Glomerular endothelial cell (primary cell): ENCODE data around the gene ST7. TPM values are rescaled to one million over a fixed set of nuclear protein-coding genes. Genes with fewer than 3 reads are reported as not detected.
"Not testable (repeated sequence)": the region's sequence is repeated elsewhere in the genome, so short reads cannot be mapped to it uniquely, and the experiment has no call there.

ENCODE experiments used
- DNase-seq: peaks from one replicate; pipeline ENCODE4 v3.0.0-alpha.2; 2011; ENCODE audit warnings: low read depth, low spot score; ENCODE audit errors: extremely low read depth
- total RNA-seq: library from RNA; depleted of rRNA; stranded (reverse); fragments of >200 nt; gene quantifications from 2 replicates; pipeline ENCODE4 v1.2.3, GENCODE V29; 2015

Gene ST7
- total RNA-seq, 1 donor from 2014 or later, result 24.4 TPM

GRCh38 chr7:117120321-117120720, 167.0 kb downstream of the ST7 start:
- not testable (repeated sequence) for DNase-seq

DNA sequence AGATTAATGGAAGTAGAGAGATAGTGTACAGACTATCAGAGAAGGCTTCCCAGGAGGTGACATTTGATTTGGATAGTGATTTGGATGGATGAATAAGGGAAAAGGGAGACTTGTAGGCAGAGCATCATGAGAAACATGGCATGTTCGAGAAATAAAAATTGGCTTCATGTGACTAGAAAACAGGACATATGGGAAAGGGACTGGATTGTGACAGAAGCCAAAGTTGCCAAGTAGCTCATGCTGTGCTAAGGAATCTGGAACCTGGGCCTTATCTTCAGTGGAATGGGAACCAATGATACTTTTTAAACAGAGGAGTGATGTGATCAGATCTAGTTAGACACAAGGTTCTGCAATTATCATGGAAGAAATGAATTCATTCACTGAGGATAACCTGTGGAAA, 168.7 kb downstream of the ST7 start:
- DNase-seq, result not testable (repeated sequence)

DNA sequence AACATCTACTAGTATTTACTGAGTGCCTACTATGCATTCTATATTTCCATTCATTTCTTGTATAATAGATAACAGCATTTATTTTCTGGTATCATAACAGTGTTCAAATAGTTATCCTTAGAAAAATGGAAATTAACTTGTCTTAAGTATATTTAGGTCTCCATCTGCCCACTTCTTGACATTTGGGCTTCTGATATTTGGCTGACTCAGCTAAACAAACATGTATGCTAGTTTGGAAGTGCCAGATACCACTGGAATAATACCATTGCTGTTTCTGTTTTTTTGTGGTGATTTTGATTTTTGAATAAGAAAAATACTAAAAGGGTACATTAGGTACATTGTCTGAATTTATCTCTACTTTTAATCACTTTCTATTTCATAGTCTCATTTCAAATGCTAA, 169.2 kb downstream of the ST7 start:
- no peak for DNase-seq

GRCh38 chr7:117123311-117123926, 170.1 kb downstream of the ST7 start:
- DNase-seq, result no peak

DNA sequence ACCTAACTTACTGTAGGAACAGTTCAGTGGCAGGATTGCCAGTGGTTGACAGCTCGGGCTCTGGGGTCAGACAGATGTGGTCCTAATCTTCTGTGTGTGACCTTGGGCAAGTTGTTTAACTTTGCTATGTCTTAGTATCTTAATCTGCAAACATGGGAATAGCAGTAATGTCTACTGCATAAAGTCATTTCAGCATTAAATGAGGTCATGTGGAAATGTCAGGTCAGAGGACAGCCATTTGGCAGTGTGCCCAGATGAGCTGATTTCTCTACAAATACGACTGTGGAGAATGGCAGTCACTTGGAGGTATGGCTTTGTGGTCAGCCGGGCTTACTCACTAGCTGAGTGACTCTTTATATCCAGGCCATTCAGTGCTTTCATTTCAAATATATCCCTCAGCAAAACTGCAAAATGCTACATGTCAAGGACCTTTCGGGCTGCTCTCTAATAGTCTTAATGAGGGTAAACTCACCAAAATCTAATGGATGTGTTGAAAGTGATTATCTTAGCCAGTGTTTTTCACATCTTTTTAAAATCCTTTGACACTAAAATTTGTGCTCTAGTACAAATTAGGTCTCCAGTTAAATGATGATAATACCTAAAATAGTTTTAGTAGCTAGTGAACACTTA, 171.4 kb downstream of the ST7 start:
- peak; percentile 96 for DNase-seq

- no peak for DNase-seq
These were observed 173.4 kb downstream of the ST7 start for GRCh38 chr7:117126676-117127075.

DNA sequence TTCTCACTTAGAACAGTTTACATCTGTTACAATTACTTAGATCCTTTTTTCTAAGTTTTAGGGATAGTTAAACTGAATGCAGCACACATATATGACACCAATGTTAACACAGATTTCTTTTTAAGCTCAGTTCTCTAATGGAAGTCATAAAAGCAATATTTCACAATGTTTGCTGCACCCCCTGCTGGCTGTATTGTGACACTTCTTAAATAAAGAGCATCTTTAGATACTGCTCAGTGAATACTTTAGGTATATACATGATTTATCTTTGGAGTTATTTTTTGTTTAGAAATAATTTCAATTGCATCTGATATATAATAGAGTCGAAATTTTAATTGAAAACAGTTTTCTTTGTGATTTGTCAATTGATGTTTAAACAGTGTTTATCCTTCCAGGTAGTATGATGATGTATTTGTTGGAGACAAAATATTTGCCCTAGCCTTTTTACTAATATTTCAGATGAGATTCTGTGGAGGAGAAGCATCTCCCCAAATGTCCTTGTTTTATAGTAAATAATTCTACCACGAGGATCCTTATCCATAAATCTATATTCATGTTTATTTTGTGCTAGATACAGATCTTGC, 174.4 kb downstream of the ST7 start:
- DNase-seq, result no peak

GRCh38 chr7:117129521-117129955, 176.2 kb downstream of the ST7 start:
- no peak for DNase-seq

DNA sequence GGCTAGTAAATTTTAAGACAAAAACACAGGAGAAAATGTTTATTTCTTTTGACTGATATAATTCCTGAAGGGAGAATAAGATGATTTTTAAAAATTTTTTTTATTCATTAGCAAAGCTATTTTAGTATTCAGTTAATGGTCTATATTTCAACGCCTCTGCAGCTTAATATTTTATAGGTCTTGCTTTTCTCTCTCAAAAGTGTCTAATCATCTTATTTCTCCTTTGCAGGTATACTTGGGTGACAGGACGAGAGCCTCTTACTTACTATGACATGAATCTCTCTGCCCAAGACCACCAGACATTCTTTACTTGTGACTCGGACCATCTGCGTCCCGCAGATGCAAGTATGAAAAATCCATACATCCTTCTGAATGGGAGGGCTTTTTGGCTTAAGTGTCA, 177.0 kb downstream of the ST7 start:
- DNase-seq, result no peak

DNA sequence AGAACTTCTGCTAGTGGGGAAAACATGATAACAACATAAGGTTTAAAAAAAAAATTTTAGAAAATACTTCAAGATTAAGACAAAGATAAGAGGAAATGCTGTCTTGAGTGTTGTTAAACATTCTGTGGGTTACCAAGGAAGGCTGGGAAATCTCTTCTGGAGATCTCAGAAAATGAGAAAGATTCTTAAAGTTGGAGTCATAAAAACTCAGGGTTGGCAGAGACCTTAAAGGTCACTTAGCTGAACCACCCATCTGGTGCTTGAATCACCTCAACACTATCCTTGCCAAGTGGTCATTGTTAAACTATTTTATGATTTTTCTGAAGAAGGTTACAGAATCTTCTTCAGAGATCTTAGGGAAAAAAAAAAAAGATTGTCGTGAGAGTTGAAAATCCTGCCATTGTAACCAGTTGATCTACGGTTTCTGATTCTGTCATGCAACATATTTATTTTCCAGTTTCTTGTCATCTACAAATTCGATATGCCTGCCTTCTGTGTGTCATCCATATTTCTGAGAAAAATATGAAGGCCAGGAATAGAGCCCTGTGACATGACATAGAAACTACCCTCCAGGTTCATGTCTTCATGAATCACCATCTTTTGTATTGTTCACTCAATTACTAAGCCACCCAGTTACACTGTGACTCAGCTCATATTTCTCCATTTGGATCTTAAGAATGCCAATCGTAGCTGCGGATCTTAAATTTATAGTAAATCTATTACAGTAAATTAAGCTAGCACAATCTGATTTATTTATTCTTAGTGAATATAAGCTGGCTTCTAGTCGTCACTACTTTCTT, 179.2 kb downstream of the ST7 start:
- DNase-seq, result peak; percentile 66

DNA sequence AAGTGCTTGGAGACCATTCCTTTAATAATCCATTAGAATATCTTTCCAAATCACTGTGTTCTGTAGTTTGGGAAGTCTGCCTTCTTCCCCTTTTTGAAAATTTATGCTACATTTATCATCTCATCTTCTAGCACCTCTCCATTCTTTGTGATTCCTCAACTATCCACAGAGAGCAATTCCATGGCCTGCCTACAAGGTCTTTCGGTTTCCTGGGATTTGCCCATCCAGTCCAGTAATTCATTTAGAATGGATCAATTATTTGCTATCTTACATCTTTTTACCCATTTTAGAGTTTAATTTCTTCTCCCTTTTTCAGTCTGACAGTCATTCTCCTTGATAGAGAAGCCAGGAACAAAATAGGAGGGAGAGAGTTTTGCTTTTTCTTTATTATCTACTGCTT, 179.8 kb downstream of the ST7 start:
- DNase-seq, result no peak

DNA sequence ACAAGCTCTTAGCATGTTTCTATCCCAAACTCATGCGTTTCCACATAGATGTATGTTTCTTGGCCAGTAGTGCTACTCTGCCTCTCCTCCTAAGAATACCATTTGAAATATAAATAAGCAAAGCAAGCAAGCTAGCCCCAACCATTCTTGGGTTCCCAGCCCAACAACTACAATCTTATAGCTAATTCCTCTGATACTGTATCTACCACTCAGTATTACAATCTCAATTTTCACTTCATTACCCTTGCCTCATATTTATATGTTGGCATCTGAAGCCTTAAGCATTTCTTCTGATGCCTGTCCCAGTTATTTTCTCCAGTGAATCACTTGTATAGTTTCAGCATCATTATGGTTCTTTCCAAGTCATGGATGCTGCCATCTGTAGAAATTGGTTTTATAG, 181.1 kb downstream of the ST7 start:
- no peak for DNase-seq

- DNase-seq, result no peak
These were observed 181.7 kb downstream of the ST7 start for GRCh38 chr7:117134889-117135552.

- DNase-seq, result no peak
These were observed 182.2 kb downstream of the ST7 start for GRCh38 chr7:117135553-117135891.

DNA sequence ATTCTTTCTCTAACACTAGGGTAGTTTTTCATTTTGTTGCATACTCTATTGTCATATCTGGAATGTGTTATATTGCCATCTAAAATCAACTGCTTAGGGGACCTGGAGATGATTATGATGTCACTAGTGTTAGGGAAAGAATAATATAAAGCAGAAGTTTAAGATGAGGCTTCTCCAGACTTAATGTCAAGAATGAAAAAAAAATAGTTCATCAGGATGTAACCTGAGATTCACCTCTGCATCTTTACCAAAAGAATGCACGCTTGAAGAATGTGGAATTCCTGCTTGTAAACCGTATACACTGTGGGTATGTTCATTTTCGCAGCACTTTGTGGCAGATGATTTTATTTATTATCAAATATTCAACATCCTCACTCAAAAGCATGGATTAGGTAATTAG, 184.6 kb downstream of the ST7 start:
- no peak for DNase-seq

GRCh38 chr7:117138495-117138894, 185.2 kb downstream of the ST7 start:
- DNase-seq, result no peak

- DNase-seq, result no peak
These were observed 185.7 kb downstream of the ST7 start for GRCh38 chr7:117138981-117139380.

DNA sequence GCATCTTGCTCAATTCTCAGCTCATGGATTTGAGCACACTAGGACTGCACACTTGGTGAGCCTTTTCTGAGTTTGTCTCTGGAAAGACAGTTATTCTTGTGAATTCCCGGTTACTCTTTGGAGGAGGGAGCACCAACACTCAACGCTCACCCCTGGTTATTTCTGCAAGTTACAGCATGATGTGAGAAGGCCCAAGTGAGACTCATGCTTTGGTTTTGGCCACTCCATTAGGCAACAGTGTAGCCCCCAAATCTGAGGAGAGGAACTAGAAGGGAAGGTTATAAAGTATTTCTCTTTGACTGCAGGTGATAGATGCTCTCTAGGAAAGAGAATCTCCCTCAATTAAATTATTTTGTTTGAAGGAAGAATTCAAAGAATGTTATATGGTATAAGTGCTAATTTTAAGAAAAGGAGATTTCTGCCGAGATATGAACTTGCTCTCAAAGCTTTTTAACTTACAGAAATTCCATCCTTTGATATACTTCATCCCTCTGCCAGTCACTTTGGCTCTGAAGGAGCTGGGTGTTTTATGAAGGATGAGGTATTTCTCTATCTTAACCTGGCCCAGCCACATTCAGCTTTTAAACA, 186.2 kb downstream of the ST7 start:
- no peak for DNase-seq

- no peak for DNase-seq
These were observed 187.6 kb downstream of the ST7 start for GRCh38 chr7:117140921-117141320.

- DNase-seq, result no peak
These were observed 189.8 kb downstream of the ST7 start for GRCh38 chr7:117143066-117143465.

- no peak for DNase-seq
These were observed 190.3 kb downstream of the ST7 start for GRCh38 chr7:117143580-117143979.
